H9 (cell line): Measurements from ENCODE around the gene OR8D2. TPM values are rescaled to one million over a fixed set of nuclear protein-coding genes. Genes with fewer than 3 reads are reported as not detected.

Source experiments
- DNase-seq: peaks from one replicate; pipeline ENCODE4 v3.0.0-alpha.2; 2017
- H2AFZ ChIP-seq: one replicate; pipeline ENCODE4 v1.6.1; 2013; ENCODE audit warnings: mild to moderate bottlenecking, low read length, control low read depth, moderate library complexity
- H2AK5ac ChIP-seq: 2 replicates; pipeline ENCODE4 v1.6.1; 2013; ENCODE audit warnings: low read length, control low read depth, mixed read lengths; ENCODE audit not compliant: insufficient read length
- H2BK120ac ChIP-seq: one replicate; pipeline ENCODE4 v1.6.1; 2013; ENCODE audit warnings: low read depth, mild to moderate bottlenecking, low read length, control low read depth, inconsistent platforms; ENCODE audit not compliant: poor library complexity, severe bottlenecking
- H2BK12ac ChIP-seq: 2 replicates; pipeline ENCODE4 v1.6.1; 2013; ENCODE audit warnings: low read length, control low read depth, mixed read lengths, low read depth; ENCODE audit not compliant: insufficient read length
- H2BK15ac ChIP-seq: 2 replicates; pipeline ENCODE4 v1.6.1; 2013; ENCODE audit warnings: low read depth, low read length, control low read depth
- H2BK20ac ChIP-seq: one replicate; pipeline ENCODE4 v1.6.1; 2013; ENCODE audit warnings: low read depth, mild to moderate bottlenecking, low read length, control low read depth, inconsistent platforms; ENCODE audit not compliant: poor library complexity, severe bottlenecking
- H2BK5ac ChIP-seq: 2 replicates; pipeline ENCODE4 v1.6.1; 2013; ENCODE audit warnings: low read length, control low read depth, mixed read lengths; ENCODE audit not compliant: insufficient read length
- H3K14ac ChIP-seq: 2 replicates; pipeline ENCODE4 v1.6.1; 2013; ENCODE audit warnings: low read length, control low read depth; ENCODE audit not compliant: insufficient read depth
- H3K18ac ChIP-seq: 2 replicates; pipeline ENCODE4 v1.6.1; 2013; ENCODE audit warnings: low read depth, mild to moderate bottlenecking, mixed read lengths, low read length, control low read depth; ENCODE audit not compliant: insufficient read length
- H3K23ac ChIP-seq: 2 replicates; pipeline ENCODE4 v1.6.1; 2013; ENCODE audit warnings: low read length, control low read depth, mixed read lengths, low read depth; ENCODE audit not compliant: insufficient read length
- H3K23me2 ChIP-seq: 2 replicates; pipeline ENCODE4 v1.6.1; 2013; ENCODE audit warnings: low read depth, mild to moderate bottlenecking, mixed read lengths, low read length, control low read depth; ENCODE audit not compliant: insufficient read length, poor library complexity, severe bottlenecking
- H3K27ac ChIP-seq: 2 replicates; pipeline ENCODE4 v1.5.1; 2013; ENCODE audit warnings: low read length, control low read depth, mixed read lengths, low read depth; ENCODE audit not compliant: insufficient read length
- H3K27me3 ChIP-seq: 2 replicates; pipeline ENCODE4 v1.6.1; 2013; ENCODE audit warnings: low read length, control low read depth, inconsistent platforms; ENCODE audit not compliant: insufficient read depth
- H3K4ac ChIP-seq: 2 replicates; pipeline ENCODE4 v1.6.1; 2013; ENCODE audit warnings: low read depth, mild to moderate bottlenecking, control low read depth, inconsistent platforms, low read length, moderate library complexity
- H3K4me1 ChIP-seq: 2 replicates; pipeline ENCODE4 v1.6.1; 2013; ENCODE audit warnings: low read length, control low read depth, inconsistent platforms; ENCODE audit not compliant: insufficient read depth
- H3K4me2 ChIP-seq: 2 replicates; pipeline ENCODE4 v1.6.1; 2013; ENCODE audit warnings: low read length, control low read depth, mixed read lengths; ENCODE audit not compliant: insufficient read length, insufficient read depth
- H3K56ac ChIP-seq: 2 replicates; pipeline ENCODE4 v1.6.1; 2013; ENCODE audit warnings: low read depth, mild to moderate bottlenecking, mixed read lengths, low read length, control low read depth; ENCODE audit not compliant: insufficient read length
- H3K79me1 ChIP-seq: 2 replicates; pipeline ENCODE4 v1.6.1; 2013; ENCODE audit warnings: low read depth, mild to moderate bottlenecking, moderate library complexity, low read length, control low read depth, inconsistent platforms; ENCODE audit not compliant: insufficient read depth, poor library complexity, severe bottlenecking
- H3K79me2 ChIP-seq: 2 replicates; pipeline ENCODE4 v1.6.1; 2013; ENCODE audit warnings: low read length, control low read depth, inconsistent platforms; ENCODE audit not compliant: insufficient read depth
- H3K9ac ChIP-seq: 2 replicates; pipeline ENCODE4 v1.6.1; 2013; ENCODE audit warnings: low read length, control low read depth, mixed read lengths; ENCODE audit not compliant: insufficient read length; ENCODE audit errors: extremely low read depth
- H3K9me3 ChIP-seq: one replicate; pipeline ENCODE4 v1.6.1; 2013; ENCODE audit warnings: low read depth, low read length, inconsistent platforms; ENCODE audit not compliant: control insufficient read depth
- H3T11ph ChIP-seq: one replicate; pipeline ENCODE4 v1.6.1; 2013; ENCODE audit warnings: mild to moderate bottlenecking, low read length, control low read depth, inconsistent platforms
- H4K20me1 ChIP-seq: one replicate; pipeline ENCODE4 v1.6.1; 2013; ENCODE audit not compliant: control insufficient read depth, insufficient read length, insufficient read depth
- H4K5ac ChIP-seq: 2 replicates; pipeline ENCODE4 v1.6.1; 2013; ENCODE audit warnings: low read depth, mild to moderate bottlenecking, mixed read lengths, low read length, control low read depth; ENCODE audit not compliant: insufficient read length
- H4K8ac ChIP-seq: replicated peaks from 2 replicates; pipeline ENCODE4 v1.6.1; 2013; ENCODE audit warnings: low read length, control low read depth, mixed read lengths, low read depth; ENCODE audit not compliant: insufficient read length
- H4K91ac ChIP-seq: 2 replicates; pipeline ENCODE4 v1.6.1; 2013; ENCODE audit warnings: low read depth, mild to moderate bottlenecking, moderate library complexity, mixed read lengths, low read length, control low read depth; ENCODE audit not compliant: insufficient read length
- H3K27ac Mint-ChIP-seq, 3 experiments: 2 replicates in 2 of 3; 3 replicates in 1 of 3; pipeline ENCODE4 v1.8.0; 2020 to 2021; ENCODE audit warnings: mixed read lengths in 3 of 3, mild to moderate bottlenecking in 1 of 3, moderate library complexity in 1 of 3
- H3K27me3 Mint-ChIP-seq: 2 replicates; pipeline ENCODE4 v1.8.0; 2021; ENCODE audit warnings: low read depth, mild to moderate bottlenecking, moderate library complexity, mixed read lengths
- H3K36me3 Mint-ChIP-seq, 3 experiments: 2 replicates in 2 of 3; 3 replicates in 1 of 3; pipeline ENCODE4 v1.8.0; 2020 to 2021; ENCODE audit warnings: low read depth in 3 of 3, mixed read lengths in 3 of 3; ENCODE audit not compliant: insufficient read depth in 1 of 3
- H3K4me1 Mint-ChIP-seq, 2 experiments: 2 replicates each; pipeline ENCODE4 v1.8.0; 2020; ENCODE audit warnings: mixed read lengths in 2 of 2
- H3K4me3 Mint-ChIP-seq, 2 experiments: 2 replicates in 1 of 2; 3 replicates in 1 of 2; pipeline ENCODE4 v1.8.0; 2020 to 2021; ENCODE audit warnings: mild to moderate bottlenecking in 2 of 2, mixed read lengths in 2 of 2, moderate library complexity in 1 of 2
- H3K9me3 Mint-ChIP-seq, 2 experiments: 2 replicates in 1 of 2; 3 replicates in 1 of 2; pipeline ENCODE4 v1.8.0; 2020; ENCODE audit warnings: mild to moderate bottlenecking in 2 of 2, mixed read lengths in 2 of 2, moderate library complexity in 1 of 2
- WGBS: extraction: QIAGEN DNeasy Blood & Tissue Kit; methylation state at CpG from one replicate; pipeline ENCODE4 v1.1.7; 2013; ENCODE audit warnings: missing lambda C conversion rate, low lambda C conversion rate, mixed read lengths; ENCODE audit not compliant: insufficient read length; ENCODE audit errors: extremely low coverage; 5-methylcytosine and 5-hydroxymethylcytosine counted together
- total RNA-seq: library from RNA; stranded (reverse); gene quantifications from 2 replicates; pipeline ENCODE4 v1.2.1, GENCODE V29; 2021
- TF ChIP-seq, protein P1 (sequence below): fragments of 200-600 bp; sonication (generic); conservative IDR thresholded peaks from 3 replicates; pipeline ENCODE4 v1.8.0; 2021; ENCODE audit warnings: antibody characterized with exemption, mild to moderate bottlenecking

Gene OR8D2
- total RNA-seq, 1 experiment from 2014 or later, result not detected

DNA sequence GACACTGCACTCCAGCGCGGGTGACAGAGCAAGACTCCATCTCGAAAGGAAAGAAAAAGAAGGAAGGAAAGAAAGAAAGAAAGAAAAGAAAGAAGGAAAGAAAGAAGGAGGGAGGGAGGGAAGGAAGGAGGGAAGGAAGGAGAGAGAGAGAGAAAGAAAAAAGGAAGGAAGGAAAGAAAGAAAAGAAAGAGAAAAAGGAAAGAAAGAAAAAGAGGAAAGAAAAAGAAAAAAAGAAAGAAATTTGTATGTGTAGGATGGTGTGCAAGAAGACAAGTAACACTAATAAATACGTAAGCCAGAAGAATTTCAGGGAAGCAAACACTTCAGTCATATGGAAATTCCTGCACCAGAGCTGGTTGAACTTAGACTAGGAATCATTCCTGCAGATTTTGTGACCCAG is 6.9 kb downstream of the OR8D2 start:
- H2BK15ac ChIP-seq, result no peak overlapping the region
- Mint-ChIP-seq H3K36me3 (no peaks in the 10 kb centered on the region), H3K27me3 (peaks cover 3% of the 10 kb centered on the region), H3K27ac (peak overlapping the region in 1 of 3 experiments; percentile 70; a peak in 1 of 7 replicates), H3K4me1 (no peaks in the 10 kb centered on the region), H3K4me3 (no peak overlapping the region), H3K9me3 (no peaks in the 10 kb centered on the region)
- no peak overlapping the region for H2BK20ac ChIP-seq
- no peaks in the 10 kb centered on the region for H3K79me1 ChIP-seq
- H3K9ac ChIP-seq, result no peak overlapping the region
- H2BK5ac ChIP-seq, result no peak overlapping the region
- no peak overlapping the region for H2AFZ ChIP-seq
- no peak overlapping the region for H3K4me2 ChIP-seq
- no peak overlapping the region for H2BK12ac ChIP-seq
- H2BK120ac ChIP-seq, result no peak overlapping the region
- H4K91ac ChIP-seq, result no peak overlapping the region
- H3K23ac ChIP-seq, result no peak overlapping the region
- TF ChIP-seq, protein P1, sequence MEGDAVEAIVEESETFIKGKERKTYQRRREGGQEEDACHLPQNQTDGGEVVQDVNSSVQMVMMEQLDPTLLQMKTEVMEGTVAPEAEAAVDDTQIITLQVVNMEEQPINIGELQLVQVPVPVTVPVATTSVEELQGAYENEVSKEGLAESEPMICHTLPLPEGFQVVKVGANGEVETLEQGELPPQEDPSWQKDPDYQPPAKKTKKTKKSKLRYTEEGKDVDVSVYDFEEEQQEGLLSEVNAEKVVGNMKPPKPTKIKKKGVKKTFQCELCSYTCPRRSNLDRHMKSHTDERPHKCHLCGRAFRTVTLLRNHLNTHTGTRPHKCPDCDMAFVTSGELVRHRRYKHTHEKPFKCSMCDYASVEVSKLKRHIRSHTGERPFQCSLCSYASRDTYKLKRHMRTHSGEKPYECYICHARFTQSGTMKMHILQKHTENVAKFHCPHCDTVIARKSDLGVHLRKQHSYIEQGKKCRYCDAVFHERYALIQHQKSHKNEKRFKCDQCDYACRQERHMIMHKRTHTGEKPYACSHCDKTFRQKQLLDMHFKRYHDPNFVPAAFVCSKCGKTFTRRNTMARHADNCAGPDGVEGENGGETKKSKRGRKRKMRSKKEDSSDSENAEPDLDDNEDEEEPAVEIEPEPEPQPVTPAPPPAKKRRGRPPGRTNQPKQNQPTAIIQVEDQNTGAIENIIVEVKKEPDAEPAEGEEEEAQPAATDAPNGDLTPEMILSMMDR, result no peak
- no peaks in the 10 kb centered on the region for H3K27me3 ChIP-seq
- no CpG with 5 or more reads among the region's 4 CpGs for WGBS
- no peak overlapping the region for H3K4ac ChIP-seq
- H3K9me3 ChIP-seq, result no peaks in the 10 kb centered on the region
- H3K79me2 ChIP-seq, result no peaks in the 10 kb centered on the region
- no peaks in the 10 kb centered on the region for H4K20me1 ChIP-seq
- no peaks in the 10 kb centered on the region for H3K4me1 ChIP-seq
- H3K14ac ChIP-seq, result no peak overlapping the region
- H3K56ac ChIP-seq, result no peak overlapping the region
- H4K8ac ChIP-seq, result no peak overlapping the region
- H4K5ac ChIP-seq, result no peak overlapping the region
- H3K27ac ChIP-seq, result no peak overlapping the region
- no peak overlapping the region for H3K18ac ChIP-seq
- DNase-seq, result no peak
- no peak overlapping the region for H3T11ph ChIP-seq
- no peaks in the 10 kb centered on the region for H3K23me2 ChIP-seq
- no peak overlapping the region for H2AK5ac ChIP-seq
